Tibial nerve (tissue), 4 donors: ENCODE measurements around the gene HCN1. TPM values are rescaled to one million over a fixed set of nuclear protein-coding genes. Genes with fewer than 3 reads are reported as not detected.

Source experiments
- DNase-seq, 2 donors: peaks; one replicate each; pipeline ENCODE4 v3.0.0-alpha.2; 2019; ENCODE audit warnings: low spot score in 2 of 2
- H3K27ac ChIP-seq, 4 donors: fragments of 200-600 bp; sonication (generic) in 3 of 4; one replicate each; pipeline ENCODE4 v1.5.1; 2017 to 2019; ENCODE audit warnings: mild to moderate bottlenecking in 1 of 4
- H3K27me3 ChIP-seq, 2 donors: fragments of 200-600 bp; sonication (generic) in 1 of 2; one replicate each; pipeline versions ENCODE4 v1.5.1 to v1.6.0; 2017 to 2019
- H3K36me3 ChIP-seq, 3 donors: fragments of 200-600 bp; sonication (generic); one replicate each; pipeline ENCODE4 v1.5.1; 2018 to 2019
- H3K4me1 ChIP-seq, 4 donors: fragments of 200-600 bp; sonication (generic) in 3 of 4; one replicate each; pipeline ENCODE4 v1.5.1; 2017 to 2019
- H3K4me3 ChIP-seq, 4 donors: fragments of 200-600 bp; sonication (generic) in 3 of 4; one replicate each; pipeline ENCODE4 v1.5.1; 2017 to 2019; ENCODE audit warnings: mild to moderate bottlenecking in 1 of 4, moderate library complexity in 1 of 4
- H3K9me3 ChIP-seq, 4 donors: fragments of 200-600 bp; sonication (generic) in 3 of 4; one replicate each; pipeline ENCODE4 v1.5.1; 2017 to 2019
- CTCF ChIP-seq, 5 experiments: fragments of 200-600 bp in 3 of 5; fragments of 450-650 bp in 2 of 5; sonication (generic) in 3 of 5; IDR thresholded peaks; one replicate each; pipeline ENCODE4 v1.5.1; 2016 to 2019; ENCODE audit warnings: antibody characterized with exemption in 5 of 5, mild to moderate bottlenecking in 3 of 5, moderate library complexity in 2 of 5
- EP300 ChIP-seq, 2 donors: sonication (generic); formaldehyde crosslinking; IDR thresholded peaks; one replicate each; pipeline ENCODE4 v1.6.1; 2017; ENCODE audit warnings: antibody characterized with exemption in 2 of 2, mild to moderate bottlenecking in 1 of 2
- POLR2A ChIP-seq, 2 donors: fragments of 450-650 bp; IDR thresholded peaks; one replicate each; pipeline ENCODE4 v1.6.1; 2017; ENCODE audit warnings: antibody characterized with exemption in 2 of 2, mild to moderate bottlenecking in 2 of 2, moderate library complexity in 2 of 2
- WGBS, 2 donors: methylation state at CpG; one replicate each; pipeline ENCODE4 v1.1.5; 2018; 5-methylcytosine and 5-hydroxymethylcytosine counted together
- total RNA-seq, 4 donors: library from RNA; depleted of rRNA; stranded (reverse); fragments of >200 nt; gene quantifications; one replicate each; pipeline ENCODE4 v1.1.0, GENCODE V29; 2016

Gene HCN1
- total RNA-seq, 4 donors from 2014 or later = 16.2 to 21.9 (median 17.7) TPM

- no peak for TF ChIP-seq POLR2A (IDR thresholded peaks at IDR 0.05)
- no peak for TF ChIP-seq EP300 (IDR thresholded peaks at IDR 0.05)
- no peak for TF ChIP-seq CTCF (IDR thresholded peaks at IDR 0.05)
- no peaks in the 10 kb centered on the region for H3K36me3 ChIP-seq
- no peak for DNase-seq
- peak overlapping the region; percentile 39 to 60 (median 44) for H3K4me3 ChIP-seq
- peaks cover 0 to 20% of the 10 kb centered on the region in 2 donors for H3K27me3 ChIP-seq
- peaks cover 0 to 15% (median 4%) of the 10 kb centered on the region in 4 donors for H3K4me1 ChIP-seq
- peak overlapping the region in 2 of 4 donors; percentile 47 to 78 for H3K27ac ChIP-seq
- 0 to 1% methylated on average over 11 to 38 of the region's 59 CpGs for WGBS, 2 donors
- H3K9me3 ChIP-seq = no peaks in the 10 kb centered on the region
Observed at GRCh38 chr5:45695804-45696156, 400 bp downstream of the HCN1 start.

- H3K27me3 ChIP-seq = peaks cover 0 to 20% of the 10 kb centered on the region in 2 donors
- DNase-seq = no peak
- H3K27ac ChIP-seq = peak overlapping the region in 2 of 4 donors; percentile 47 to 78
- no peaks in the 10 kb centered on the region for H3K9me3 ChIP-seq
- H3K36me3 ChIP-seq = no peaks in the 10 kb centered on the region
- WGBS, 2 donors = 1 to 5% methylated on average over 35 to 46 of the region's 51 CpGs
- H3K4me3 ChIP-seq = peak overlapping the region; percentile 39 to 60 (median 44)
- TF ChIP-seq POLR2A (IDR thresholded peaks at IDR 0.05) (no peak), CTCF (IDR thresholded peaks at IDR 0.05) (no peak), EP300 (IDR thresholded peaks at IDR 0.05) (no peak)
- peaks cover 0 to 15% (median 4%) of the 10 kb centered on the region in 4 donors for H3K4me1 ChIP-seq
Observed at GRCh38 chr5:45694971-45695803, 993 bp downstream of the HCN1 start.

DNA sequence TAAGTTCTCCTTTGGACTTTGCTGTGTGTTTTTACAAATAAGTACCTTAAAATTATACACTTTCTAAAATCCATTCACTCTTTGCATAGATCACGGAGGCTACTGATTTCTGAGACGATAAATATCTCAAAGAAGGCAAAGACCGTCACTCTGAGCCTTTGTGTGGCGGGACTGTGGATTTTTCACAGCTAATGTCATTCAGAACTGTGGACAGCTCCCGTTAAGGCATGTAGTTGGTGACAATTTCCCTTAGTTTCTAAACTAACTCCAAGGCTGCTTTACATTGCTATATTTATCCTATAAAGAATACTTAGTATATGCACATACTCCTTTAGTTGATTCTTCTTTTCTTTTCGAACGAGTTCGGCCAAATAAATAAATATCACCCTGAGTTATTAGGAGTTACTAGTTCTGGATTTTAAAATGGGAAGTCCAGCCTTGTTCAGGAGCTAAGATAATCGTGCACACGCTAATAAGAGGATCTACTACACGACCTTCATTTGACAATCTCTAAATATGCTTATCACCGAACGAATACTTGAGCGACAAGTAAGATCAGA lies 1.8 kb downstream of the HCN1 start:
- peak overlapping the region; percentile 39 to 60 (median 44) for H3K4me3 ChIP-seq
- H3K27me3 ChIP-seq = peaks cover 0 to 20% of the 10 kb centered on the region in 2 donors
- TF ChIP-seq CTCF (IDR thresholded peaks at IDR 0.05) = no peak
- no peak for TF ChIP-seq EP300 (IDR thresholded peaks at IDR 0.05)
- TF ChIP-seq POLR2A (IDR thresholded peaks at IDR 0.05) = no peak
- no peaks in the 10 kb centered on the region for H3K36me3 ChIP-seq
- H3K4me1 ChIP-seq = peaks cover 0 to 15% (median 4%) of the 10 kb centered on the region in 4 donors
- WGBS, 2 donors = 17 to 23% methylated on average over 14 of the region's 14 CpGs
- H3K9me3 ChIP-seq = no peaks in the 10 kb centered on the region
- H3K27ac ChIP-seq = no peak overlapping the region
- no peak for DNase-seq

DNA sequence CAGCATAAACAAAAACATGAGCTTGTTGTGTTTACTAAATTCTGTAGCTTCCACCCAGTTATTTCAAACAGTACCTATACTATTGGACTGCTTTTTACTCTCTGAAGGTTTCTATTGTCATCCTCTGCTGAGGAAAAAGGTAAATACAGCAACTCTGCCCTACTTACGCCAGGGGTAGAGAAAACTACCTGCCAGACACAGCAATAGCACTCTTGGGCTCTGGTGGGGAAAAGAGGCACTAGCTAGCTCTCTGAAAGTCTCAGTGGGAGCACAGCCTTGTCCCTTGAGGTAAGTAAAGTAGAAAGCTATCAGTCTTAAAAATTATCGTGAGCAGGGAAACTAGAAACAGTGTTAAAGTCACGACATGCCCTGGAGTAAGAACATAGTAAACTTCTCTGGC lies 3.7 kb downstream of the HCN1 start:
- H3K36me3 ChIP-seq = no peaks in the 10 kb centered on the region
- H3K27me3 ChIP-seq = peaks cover 0 to 20% of the 10 kb centered on the region in 2 donors
- WGBS, 2 donors = 67 to 84% methylated on average over 3 of the region's 3 CpGs
- peaks cover 0 to 20% (median 4%) of the 10 kb centered on the region in 4 donors for H3K4me1 ChIP-seq
- H3K4me3 ChIP-seq = no peak overlapping the region
- no peaks in the 10 kb centered on the region for H3K9me3 ChIP-seq
- H3K27ac ChIP-seq = no peak overlapping the region
- no peak for DNase-seq
- TF ChIP-seq EP300 (IDR thresholded peaks at IDR 0.05) (no peak), CTCF (IDR thresholded peaks at IDR 0.05) (no peak), POLR2A (IDR thresholded peaks at IDR 0.05) (no peak)

DNA sequence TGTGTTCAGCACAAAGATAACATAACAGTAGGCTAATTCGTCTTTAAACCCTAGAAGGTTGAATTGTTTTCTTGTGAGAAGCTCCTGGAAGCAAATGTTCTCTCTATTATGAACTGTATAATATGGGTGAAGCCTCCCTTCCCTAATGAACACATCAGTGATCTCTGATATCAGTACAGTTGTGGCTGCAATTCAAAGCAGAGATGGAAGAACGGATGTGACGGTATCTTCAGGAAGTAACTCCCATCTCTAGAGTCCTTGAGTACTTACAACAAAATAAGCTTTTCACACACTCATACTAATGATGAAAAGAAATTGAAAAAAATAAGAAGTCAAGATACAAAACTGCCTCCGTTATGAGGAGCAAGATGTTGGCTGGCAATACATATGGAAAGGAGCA lies 4.5 kb downstream of the HCN1 start:
- TF ChIP-seq EP300 (IDR thresholded peaks at IDR 0.05) = no peak
- no peak for TF ChIP-seq POLR2A (IDR thresholded peaks at IDR 0.05)
- no peak for TF ChIP-seq CTCF (IDR thresholded peaks at IDR 0.05)
- no peaks in the 10 kb centered on the region for H3K9me3 ChIP-seq
- peaks cover 0 to 20% (median 4%) of the 10 kb centered on the region in 4 donors for H3K4me1 ChIP-seq
- no peak overlapping the region for H3K4me3 ChIP-seq
- H3K36me3 ChIP-seq = no peaks in the 10 kb centered on the region
- H3K27ac ChIP-seq = no peak overlapping the region
- peaks cover 0 to 20% of the 10 kb centered on the region in 2 donors for H3K27me3 ChIP-seq
- no peak for DNase-seq
- 67 to 71% methylated on average over 4 of the region's 4 CpGs for WGBS, 2 donors
